ENCODE measurements around the gene TMEM237.

TMEM237 gene

DNA sequence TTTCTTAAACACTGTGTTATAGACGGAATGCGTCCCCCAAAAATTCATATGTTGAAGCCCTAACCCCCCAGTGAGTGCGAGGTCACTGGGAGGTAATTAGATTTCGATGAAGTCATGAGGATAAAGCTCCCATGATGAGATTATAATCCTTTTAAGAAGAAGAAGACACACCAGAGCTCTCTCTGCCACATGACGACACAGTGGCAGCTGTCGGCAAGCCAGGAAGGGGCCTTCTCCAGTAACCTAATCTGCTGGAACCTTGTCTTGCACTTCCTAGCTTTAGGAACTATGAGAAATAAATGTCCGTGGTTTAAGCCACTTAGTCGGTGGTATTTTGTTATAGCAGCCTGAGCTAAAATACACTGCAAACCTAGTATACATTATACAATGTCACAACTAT is 12.3 kb downstream of the TMEM237 start:
- H3K4me2 ChIP-seq (ENCODE audit: low read length), result no peak overlapping the region
- H3K27me3 ChIP-seq (ENCODE audit: control insufficient read depth, low read length), result no peaks in the 10 kb centered on the region
- no peaks in the 10 kb centered on the region for H4K20me1 ChIP-seq (ENCODE audit: control insufficient read depth, insufficient read depth, low read depth, low read length)
- H3K79me2 ChIP-seq (ENCODE audit: control insufficient read depth, low read length), result no peaks in the 10 kb centered on the region
- no peaks in the 10 kb centered on the region for H3K9me2 ChIP-seq (replicated peaks; ENCODE audit: control insufficient read depth, low read length)
- H3K9me3 ChIP-seq (ENCODE audit: control insufficient read depth, insufficient read depth, low read length), result no peaks in the 10 kb centered on the region
- TF ChIP-seq, protein P1, sequence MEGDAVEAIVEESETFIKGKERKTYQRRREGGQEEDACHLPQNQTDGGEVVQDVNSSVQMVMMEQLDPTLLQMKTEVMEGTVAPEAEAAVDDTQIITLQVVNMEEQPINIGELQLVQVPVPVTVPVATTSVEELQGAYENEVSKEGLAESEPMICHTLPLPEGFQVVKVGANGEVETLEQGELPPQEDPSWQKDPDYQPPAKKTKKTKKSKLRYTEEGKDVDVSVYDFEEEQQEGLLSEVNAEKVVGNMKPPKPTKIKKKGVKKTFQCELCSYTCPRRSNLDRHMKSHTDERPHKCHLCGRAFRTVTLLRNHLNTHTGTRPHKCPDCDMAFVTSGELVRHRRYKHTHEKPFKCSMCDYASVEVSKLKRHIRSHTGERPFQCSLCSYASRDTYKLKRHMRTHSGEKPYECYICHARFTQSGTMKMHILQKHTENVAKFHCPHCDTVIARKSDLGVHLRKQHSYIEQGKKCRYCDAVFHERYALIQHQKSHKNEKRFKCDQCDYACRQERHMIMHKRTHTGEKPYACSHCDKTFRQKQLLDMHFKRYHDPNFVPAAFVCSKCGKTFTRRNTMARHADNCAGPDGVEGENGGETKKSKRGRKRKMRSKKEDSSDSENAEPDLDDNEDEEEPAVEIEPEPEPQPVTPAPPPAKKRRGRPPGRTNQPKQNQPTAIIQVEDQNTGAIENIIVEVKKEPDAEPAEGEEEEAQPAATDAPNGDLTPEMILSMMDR (IDR thresholded peaks at IDR 0.05; ENCODE audit: low read depth, low read length, poor library complexity, severe bottlenecking), result no peak
- no peak for TF ChIP-seq EZH2phosphoT487 (IDR thresholded peaks at IDR 0.05; ENCODE audit: borderline replicate concordance, low read length)
- H3K36me3 ChIP-seq (ENCODE audit: control insufficient read depth, low read length), result peaks cover 24% of the 10 kb centered on the region
- no peak overlapping the region for H3K27ac ChIP-seq (ENCODE audit: low read depth, low read length)
- H3K4me3 ChIP-seq (ENCODE audit: low read length), result no peak overlapping the region
- no peaks in the 10 kb centered on the region for H3F3A ChIP-seq (ENCODE audit: control insufficient read depth, insufficient read depth)
- no peaks in the 10 kb centered on the region for H3K4me1 ChIP-seq (ENCODE audit: control insufficient read depth, low read length)

DNA sequence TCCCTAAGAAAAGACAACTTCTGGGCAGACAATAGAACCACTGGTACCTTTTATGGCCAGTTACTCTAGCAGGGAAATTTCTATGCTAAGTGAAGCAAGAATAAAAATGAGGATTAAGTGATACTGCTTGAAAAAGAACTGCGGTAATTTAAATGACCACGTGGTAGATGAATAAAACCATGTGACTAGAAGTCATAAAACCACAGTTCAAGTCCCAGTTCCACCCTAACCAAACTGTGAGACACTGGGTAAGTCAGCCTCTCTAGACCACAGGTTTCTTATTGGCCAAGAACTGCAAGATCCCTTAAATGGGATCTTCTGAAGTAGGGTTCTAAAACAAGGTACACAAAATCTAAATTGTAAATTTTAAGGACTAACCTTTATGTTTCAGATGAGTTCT is 12.7 kb downstream of the TMEM237 start:
- Histone ChIP-seq H3K36me3 (ENCODE audit: control insufficient read depth, low read length) (peaks cover 23% of the 10 kb centered on the region), H3K27me3 (ENCODE audit: control insufficient read depth, low read length) (no peaks in the 10 kb centered on the region), H3K9me3 (ENCODE audit: control insufficient read depth, insufficient read depth, low read length) (no peaks in the 10 kb centered on the region), H4K20me1 (ENCODE audit: control insufficient read depth, insufficient read depth, low read depth, low read length) (no peaks in the 10 kb centered on the region), H3K79me2 (ENCODE audit: control insufficient read depth, low read length) (no peaks in the 10 kb centered on the region), H3K9me2 (replicated peaks; ENCODE audit: control insufficient read depth, low read length) (no peaks in the 10 kb centered on the region), H3F3A (ENCODE audit: control insufficient read depth, insufficient read depth) (no peaks in the 10 kb centered on the region), H3K4me3 (ENCODE audit: low read length) (no peak overlapping the region), H3K4me1 (ENCODE audit: control insufficient read depth, low read length) (no peaks in the 10 kb centered on the region), H3K4me2 (ENCODE audit: low read length) (no peak overlapping the region), H3K27ac (ENCODE audit: low read depth, low read length) (no peak overlapping the region)
- TF ChIP-seq, protein P1 (IDR thresholded peaks at IDR 0.05; ENCODE audit: low read depth, low read length, poor library complexity, severe bottlenecking), result no peak

DNA sequence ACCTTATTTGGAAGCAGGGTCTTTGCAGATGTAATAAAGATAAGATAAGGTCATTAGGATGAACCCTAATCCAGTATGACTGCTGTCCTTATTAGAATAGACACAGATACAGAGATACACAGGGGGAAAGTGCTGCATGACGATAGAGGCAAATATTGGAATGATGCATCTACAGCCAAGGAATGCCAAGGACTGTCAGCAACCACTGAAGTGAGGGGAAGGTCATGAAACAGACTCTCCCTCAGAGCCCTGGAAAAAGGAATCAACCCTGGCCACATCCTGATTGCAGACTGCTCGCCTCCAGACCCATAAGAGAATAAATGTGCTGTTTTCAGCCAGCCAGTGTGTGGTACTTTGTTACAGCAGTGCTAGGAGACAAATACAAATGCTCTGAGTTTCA is 14.8 kb downstream of the TMEM237 start:
- no peaks in the 10 kb centered on the region for H3K9me3 ChIP-seq (ENCODE audit: control insufficient read depth, insufficient read depth, low read length)
- H4K20me1 ChIP-seq (ENCODE audit: control insufficient read depth, insufficient read depth, low read depth, low read length), result no peaks in the 10 kb centered on the region
- TF ChIP-seq, protein P1 (IDR thresholded peaks at IDR 0.05; ENCODE audit: low read depth, low read length, poor library complexity, severe bottlenecking), result no peak
- no peak for TF ChIP-seq EZH2phosphoT487 (IDR thresholded peaks at IDR 0.05; ENCODE audit: borderline replicate concordance, low read length)
- H3K36me3 ChIP-seq (ENCODE audit: control insufficient read depth, low read length), result peaks cover 16% of the 10 kb centered on the region
- H3K9me2 ChIP-seq (replicated peaks; ENCODE audit: control insufficient read depth, low read length), result no peaks in the 10 kb centered on the region
- H3K27me3 ChIP-seq (ENCODE audit: control insufficient read depth, low read length), result no peaks in the 10 kb centered on the region
- H3K4me2 ChIP-seq (ENCODE audit: low read length), result no peak overlapping the region
- H3K27ac ChIP-seq (ENCODE audit: low read depth, low read length), result no peak overlapping the region
- no peak overlapping the region for H3K4me3 ChIP-seq (ENCODE audit: low read length)
- H3K4me1 ChIP-seq (ENCODE audit: control insufficient read depth, low read length), result no peaks in the 10 kb centered on the region
- no peaks in the 10 kb centered on the region for H3K79me2 ChIP-seq (ENCODE audit: control insufficient read depth, low read length)
- no peaks in the 10 kb centered on the region for H3F3A ChIP-seq (ENCODE audit: control insufficient read depth, insufficient read depth)
